SH-SY5Y (cell line): Measurements from ENCODE around the gene LMCD1.

ENCODE experiments used
- GATA2 ChIP-seq: IDR thresholded peaks from 2 replicates; pipeline ENCODE4 v1.6.1; 2011; ENCODE audit warnings: mild to moderate bottlenecking, low read depth, low read length
- GATA3 ChIP-seq: IDR thresholded peaks from 2 replicates; pipeline ENCODE4 v1.6.1; 2011; ENCODE audit warnings: low read depth, mild to moderate bottlenecking, low read length, moderate library complexity

The LMCD1 gene

DNA sequence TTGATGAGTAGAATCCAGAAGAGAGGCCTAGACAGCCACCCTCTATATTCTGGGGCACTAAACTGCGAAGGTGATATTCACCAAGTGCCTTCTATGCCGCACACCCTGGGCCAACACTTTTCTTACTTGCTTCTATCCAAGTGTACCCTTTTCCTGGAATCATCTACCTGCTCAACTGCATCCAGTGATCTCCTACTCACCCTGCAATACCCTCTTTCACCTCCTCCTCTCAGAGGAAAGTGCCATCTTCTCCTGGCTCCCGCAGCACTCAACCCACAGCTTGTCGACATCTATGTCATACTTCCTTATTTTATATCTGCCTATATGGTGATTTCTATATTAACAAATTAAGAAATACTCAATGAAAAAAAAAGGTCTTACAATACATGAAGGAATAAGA, 28.6 kb upstream of the LMCD1 start:
- TF ChIP-seq GATA2 (no peak), GATA3 (no peak)

DNA sequence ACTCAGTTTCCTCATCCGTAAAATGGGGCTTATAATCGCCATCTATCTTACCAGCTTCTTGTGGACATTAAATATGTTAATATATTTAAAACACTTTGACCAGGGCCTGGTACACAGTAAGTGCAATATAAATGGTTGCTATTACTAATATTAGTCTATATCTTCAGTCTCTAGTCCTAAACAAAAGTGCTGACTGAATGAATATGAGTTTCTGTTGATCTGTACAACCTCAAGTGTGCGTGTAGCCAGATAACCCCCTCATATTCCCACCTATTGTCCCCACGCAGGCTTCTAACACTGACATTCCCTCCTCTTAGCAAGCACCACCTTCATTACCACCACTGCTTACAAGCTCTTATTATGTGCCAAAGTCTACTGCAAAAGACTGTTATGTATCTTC, 27.6 kb upstream of the LMCD1 start:
- TF ChIP-seq GATA2 (no peak), GATA3 (no peak)

DNA sequence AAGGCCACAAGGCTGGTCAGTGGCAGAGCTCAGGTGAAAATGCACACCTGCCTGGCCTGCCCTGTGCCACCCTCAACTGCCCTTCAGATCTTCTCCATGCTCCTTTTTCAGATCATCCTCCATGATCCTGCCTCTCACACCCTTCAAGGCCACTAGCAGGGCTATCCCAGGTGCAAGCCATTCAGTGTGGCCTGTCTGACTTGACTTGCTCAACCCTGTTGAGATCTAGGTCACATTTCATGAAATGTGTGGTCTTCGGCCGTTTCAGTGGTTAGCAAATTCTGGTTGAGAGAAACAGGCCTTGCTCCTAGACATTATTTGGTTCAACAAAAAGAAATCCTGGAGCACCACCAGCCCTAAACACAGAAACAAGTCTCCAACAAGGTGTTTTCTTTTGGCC, 26.6 kb upstream of the LMCD1 start:
- no peak for TF ChIP-seq GATA3
- no peak for TF ChIP-seq GATA2

DNA sequence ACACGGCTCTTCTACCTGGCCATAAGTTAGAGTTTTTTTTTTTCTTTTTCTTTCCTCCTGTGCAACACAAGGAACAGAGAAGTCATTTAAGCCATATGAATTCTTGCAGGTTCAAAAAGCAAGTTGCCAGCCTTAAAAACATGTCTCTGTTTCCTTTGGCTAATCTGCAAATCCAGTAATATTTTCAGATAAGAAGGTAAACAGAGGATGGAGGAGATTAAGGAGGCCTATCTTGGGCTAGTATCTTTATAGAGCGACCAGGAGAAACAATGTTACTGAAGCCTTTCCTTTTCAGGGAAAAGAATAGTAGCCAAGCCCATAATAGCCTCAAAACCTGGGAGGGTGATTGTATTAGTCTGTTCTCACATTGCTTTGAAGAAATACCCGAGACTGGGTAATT, 20.9 kb upstream of the LMCD1 start:
- TF ChIP-seq GATA3 (no peak), GATA2 (no peak)

DNA sequence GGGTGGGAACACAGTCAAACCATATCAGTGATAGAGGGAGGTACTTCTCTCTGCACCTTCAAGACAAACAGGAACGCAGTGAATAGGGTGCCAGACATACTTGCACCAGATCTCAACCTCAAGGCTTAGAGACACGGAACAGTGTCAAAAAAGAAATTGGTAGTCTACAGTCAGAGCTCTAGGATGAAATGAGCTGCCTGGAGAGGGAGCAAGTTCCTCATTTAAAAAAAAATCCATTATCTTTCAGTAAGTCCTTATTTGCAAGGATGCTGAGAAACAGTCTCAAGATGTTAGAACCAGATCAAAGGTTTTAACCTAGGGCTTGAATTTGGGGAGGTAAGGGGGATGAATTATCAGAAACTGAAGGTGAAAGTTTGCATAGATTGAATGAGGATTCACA, 20.2 kb upstream of the LMCD1 start:
- TF ChIP-seq GATA2 (no peak), GATA3 (no peak)

DNA sequence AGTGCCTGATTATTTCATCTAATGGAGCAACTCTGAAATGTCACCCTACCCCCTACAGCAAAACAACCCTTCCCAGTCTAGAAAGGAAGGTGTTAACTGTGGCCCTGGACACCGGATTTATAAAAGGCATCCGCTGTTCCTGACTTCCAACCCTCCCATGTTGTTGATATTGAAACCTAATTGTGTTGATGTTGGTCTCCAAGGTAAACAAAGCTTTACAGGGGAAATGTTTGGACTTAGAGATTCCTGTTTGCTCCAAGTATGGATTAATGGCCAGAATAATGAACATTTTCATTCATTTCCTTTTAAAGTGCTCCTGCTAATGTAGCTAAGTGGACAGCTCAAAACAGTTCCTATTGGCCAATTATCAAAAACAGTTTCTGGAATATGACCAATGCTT, 19.4 kb upstream of the LMCD1 start:
- no peak for TF ChIP-seq GATA2
- no peak for TF ChIP-seq GATA3

DNA sequence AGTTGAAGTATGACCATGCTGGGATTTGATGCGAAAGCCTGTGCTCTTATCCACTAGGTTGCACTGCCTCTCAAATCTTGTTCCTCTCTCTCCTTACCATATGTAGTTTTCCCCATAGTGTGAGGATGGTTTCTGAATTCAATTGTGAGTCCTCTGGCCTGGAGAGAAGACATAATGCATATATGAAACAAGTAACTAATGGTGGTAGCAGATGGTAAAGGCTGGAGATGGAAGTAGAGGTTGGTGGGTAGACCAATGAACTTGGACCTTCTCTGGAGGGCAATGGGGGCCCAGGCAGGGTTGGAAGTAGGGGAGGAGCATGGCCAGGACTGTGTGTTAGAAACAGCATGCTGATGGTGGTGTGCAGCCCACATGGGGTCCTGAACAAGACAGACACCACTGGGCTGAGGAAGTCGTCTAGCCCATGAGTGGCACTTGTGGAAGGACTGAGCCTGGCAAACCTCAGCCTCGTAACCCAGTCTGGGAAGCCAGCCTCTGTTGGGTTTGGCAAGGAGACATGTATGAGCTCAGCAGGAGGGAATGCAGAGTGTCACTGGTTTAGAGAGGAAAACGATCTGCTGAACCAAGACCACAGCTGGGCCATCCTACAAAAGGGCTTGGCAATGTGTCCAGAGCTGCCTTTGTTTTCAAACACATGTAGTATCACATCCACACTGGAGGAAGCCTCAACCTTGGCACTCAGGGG, 18.5 kb upstream of the LMCD1 start:
- TF ChIP-seq GATA3 (no peak), GATA2 (no peak)

DNA sequence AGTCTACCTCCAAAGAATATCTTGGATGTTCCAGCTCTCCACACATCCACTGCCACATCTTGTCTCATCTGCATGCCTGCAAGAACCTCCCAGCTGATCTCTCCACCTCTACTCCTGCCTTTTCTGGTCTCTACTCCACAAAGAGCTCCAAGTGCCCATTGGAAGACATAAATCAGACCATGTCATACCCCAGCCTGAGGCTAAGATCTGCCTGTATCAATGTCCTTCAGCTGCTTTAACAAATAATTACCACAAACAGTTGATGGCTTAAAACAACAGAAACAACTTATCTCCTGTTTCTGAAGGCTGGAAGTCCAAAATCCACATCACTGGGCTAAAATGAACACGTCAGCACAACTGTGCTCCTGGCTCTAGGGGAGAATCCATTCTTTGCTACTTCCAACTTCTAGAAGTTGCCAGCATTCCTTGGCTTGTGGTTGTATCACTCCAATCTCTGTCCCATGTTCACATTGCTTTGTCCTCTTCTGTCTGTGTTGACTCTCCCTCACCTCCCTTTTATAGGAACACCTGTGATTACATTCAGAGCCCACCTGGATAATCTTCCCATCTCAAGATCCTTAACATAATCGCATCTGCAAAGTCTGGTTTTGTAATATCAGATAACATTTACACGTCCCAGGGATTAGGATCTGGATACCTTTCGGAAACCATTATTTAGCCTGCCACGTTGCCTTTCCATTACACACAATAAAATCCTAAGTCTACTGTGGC, 17.0 kb upstream of the LMCD1 start:
- no peak for TF ChIP-seq GATA3
- no peak for TF ChIP-seq GATA2

DNA sequence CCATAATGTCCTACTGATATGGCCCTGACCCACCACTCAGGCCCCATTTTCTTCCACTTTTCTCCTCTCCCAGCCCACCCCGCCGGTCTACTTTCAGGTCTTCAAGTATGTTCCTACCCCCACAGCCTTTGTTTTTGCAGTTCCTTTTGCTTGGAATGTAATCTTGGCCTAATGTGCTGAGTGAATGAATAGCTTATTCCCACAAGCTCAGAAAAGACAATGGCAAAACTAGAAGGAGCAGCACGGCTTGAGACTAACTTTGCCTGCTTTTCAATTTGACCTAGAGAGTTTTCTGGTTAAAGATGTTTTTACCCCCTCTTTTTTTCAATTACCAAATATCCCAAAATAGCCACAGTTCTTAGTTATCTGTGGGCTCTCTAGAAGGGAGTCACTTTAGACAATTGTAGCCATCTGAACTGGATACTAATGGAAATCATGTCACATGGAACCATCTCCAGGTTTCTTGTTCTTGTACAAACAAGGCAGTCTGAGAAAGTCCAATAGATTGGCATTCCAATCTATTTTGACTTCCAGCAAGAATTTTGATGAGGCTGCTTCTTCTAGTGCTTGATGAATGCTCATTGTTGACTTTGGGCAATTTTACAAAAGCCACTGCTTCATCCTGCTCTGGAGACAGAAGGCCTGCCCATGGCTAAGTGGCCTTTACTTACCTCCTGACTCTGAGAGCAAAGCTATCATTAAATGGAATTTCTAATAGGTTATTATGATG, 16.3 kb upstream of the LMCD1 start:
- no peak for TF ChIP-seq GATA2

DNA sequence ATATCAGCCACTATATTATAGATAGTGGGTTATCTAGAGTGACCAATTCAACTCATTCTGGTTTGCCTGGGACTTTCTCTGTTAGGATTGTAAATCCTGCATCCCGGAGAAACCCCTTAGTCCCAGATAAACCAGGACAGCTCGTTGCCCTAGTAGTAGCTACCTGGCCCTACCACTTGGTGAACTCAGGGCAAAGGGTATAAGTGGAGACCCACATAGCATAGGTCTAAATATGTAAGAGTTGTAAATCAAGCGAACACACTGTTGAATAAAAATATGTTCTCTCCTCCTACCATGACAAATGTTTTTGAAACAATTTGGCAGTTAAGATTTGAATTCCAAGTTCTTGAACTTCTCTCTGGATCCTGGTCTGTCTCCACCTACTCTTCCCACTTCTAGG, 15.7 kb upstream of the LMCD1 start:
- no peak for TF ChIP-seq GATA3
- TF ChIP-seq GATA2 = no peak

DNA sequence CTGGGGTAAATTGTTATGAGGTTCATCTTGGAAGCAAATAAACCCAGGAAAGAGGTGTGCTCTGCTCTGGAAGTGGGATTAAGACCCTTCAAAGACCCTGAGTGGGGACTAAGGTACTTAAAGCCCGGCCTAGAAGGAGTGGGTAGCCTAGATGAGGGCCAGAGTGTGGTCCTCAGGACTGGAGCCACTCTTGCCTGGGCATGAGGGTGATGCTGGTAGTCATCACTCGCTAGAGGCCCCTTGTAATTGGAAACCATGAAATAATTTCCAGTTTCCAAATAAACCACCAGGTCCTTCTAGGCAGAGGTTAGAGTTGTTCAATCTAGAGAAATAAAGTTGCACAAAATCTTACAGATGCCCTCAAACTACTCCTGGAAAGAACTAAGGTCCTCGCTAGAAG, 15.2 kb upstream of the LMCD1 start:
- no peak for TF ChIP-seq GATA3
- TF ChIP-seq GATA2 = no peak

DNA sequence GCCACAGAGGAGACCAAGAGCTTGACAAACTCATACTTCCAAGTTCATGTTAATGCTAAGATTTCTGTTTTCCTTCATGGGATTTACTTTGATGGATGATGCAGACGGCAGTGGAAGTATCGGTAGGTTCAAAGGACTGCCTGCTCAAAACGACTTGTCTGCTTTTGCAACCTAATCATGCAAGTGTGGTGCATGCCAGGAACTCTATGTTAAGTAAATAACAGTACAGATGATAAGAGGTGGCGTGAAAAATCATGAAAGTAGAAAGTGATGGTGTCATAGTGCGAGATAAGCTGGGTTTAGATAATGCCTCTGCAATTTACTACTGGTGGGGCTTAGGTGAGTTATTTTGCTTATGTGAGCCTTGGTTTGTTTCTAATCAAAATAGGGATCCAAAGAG, 14.7 kb upstream of the LMCD1 start:
- no peak for TF ChIP-seq GATA2
- no peak for TF ChIP-seq GATA3

DNA sequence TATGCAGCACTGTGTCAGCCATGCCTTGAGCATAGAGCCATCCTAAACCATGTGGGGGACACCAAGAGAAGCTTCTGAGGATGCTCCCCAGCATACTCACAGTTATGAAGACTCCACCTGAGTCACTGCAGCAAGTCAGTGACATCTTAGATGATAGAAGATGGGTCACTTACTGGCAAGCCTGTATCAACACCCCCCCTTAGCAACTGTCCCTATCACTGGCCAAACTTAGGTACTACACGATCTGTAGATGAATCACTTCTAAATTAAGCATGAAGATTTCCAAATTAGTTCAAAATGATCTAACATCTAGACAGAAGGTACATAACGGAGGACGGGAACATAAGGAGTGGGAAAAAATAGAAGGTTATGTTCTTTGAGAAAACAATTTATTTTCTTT, 13.2 kb upstream of the LMCD1 start:
- TF ChIP-seq GATA3 (no peak), GATA2 (no peak)

DNA sequence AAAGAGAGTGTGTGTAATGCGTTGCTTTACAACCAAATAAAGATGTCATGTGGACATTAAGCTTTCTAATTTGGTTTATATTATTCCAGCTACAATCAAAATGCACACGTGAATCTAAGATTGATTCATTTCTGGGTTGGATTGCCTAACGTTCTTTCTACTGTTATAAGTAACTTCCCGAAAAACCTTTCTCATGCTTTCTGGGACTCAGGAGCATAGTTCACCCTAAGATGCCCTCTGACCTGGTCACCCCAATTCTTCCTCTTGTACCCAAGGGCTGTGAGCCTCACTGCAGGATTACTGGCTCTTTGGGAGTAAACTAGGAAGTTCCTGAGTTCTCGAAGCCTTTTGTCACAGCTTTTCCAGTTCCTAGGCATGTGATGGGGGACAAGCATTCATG, 12.7 kb upstream of the LMCD1 start:
- TF ChIP-seq GATA3 (no peak), GATA2 (no peak)

DNA sequence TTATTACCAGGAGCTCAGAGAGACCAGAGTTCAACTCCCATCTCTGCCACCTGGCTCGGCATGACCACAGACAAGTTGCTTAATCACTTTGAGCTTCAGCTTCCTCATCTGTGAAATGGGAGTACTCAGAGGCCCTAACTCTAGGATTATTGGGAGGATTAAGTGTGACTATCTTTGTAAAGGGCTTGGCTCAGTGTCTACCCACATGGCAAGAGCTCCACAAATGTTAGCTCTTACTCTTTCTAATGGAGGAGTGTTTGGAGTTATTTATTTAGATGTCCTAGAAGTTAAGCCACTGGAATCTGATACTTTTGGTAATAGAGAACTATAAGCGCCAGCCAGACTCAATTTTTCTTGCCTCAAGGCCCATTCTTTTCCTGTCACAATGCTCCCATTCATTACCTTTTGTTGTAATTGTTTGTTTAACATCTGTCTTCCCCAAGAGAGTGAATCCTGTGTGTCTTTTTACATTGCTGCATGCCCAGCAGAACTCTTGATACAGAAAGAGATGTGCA, 12.3 kb upstream of the LMCD1 start:
- TF ChIP-seq GATA2 (no peak), GATA3 (no peak)
